Measurements from ENCODE around the gene SCP2D1.
A peak's percentile ranks its signal among the peaks of the same experiment; 100 is the strongest.

SCP2D1 gene

GRCh38 chr20:18813483-18813882, at the start of gene SCP2D1:
Gene SCP2D1, plus strand, starts transcription at chr20:18813783. Its CDS starts 33 bp downstream, at chr20:18813816.
- DNase-seq (ENCODE audit: low read depth): no peak
- no peak within 1 kb of the TSS for H3K4me3 ChIP-seq (ENCODE audit: low read length)
- TF ChIP-seq CTCF (IDR thresholded peaks at IDR 0.05; ENCODE audit: insufficient read depth, low read depth, low read length, missing control alignments): no peak

GRCh38 chr20:18767676-18768075, 45.9 kb upstream of the SCP2D1 start:
- no peak for TF ChIP-seq CTCF (IDR thresholded peaks at IDR 0.05; ENCODE audit: insufficient read depth, low read depth, low read length, missing control alignments)
- peak; percentile 7 for DNase-seq (ENCODE audit: low read depth)
- H3K4me3 ChIP-seq (ENCODE audit: low read length): no peak overlapping the region

GRCh38 chr20:18773566-18773965, 40.0 kb upstream of the SCP2D1 start:
- no peak overlapping the region for H3K4me3 ChIP-seq (ENCODE audit: low read length)
- DNase-seq (ENCODE audit: low read depth): peak; percentile 12
- no peak for TF ChIP-seq CTCF (IDR thresholded peaks at IDR 0.05; ENCODE audit: insufficient read depth, low read depth, low read length, missing control alignments)

GRCh38 chr20:18774207-18774606, 39.4 kb upstream of the SCP2D1 start:
- no peak for DNase-seq (ENCODE audit: low read depth)
- H3K4me3 ChIP-seq (ENCODE audit: low read length): no peak overlapping the region
- no peak for TF ChIP-seq CTCF (IDR thresholded peaks at IDR 0.05; ENCODE audit: insufficient read depth, low read depth, low read length, missing control alignments)

GRCh38 chr20:18775633-18776032, 38.0 kb upstream of the SCP2D1 start:
- TF ChIP-seq CTCF (IDR thresholded peaks at IDR 0.05; ENCODE audit: insufficient read depth, low read depth, low read length, missing control alignments): no peak
- H3K4me3 ChIP-seq (ENCODE audit: low read length): no peak overlapping the region
- no peak for DNase-seq (ENCODE audit: low read depth)

- no peak for TF ChIP-seq CTCF (IDR thresholded peaks at IDR 0.05; ENCODE audit: insufficient read depth, low read depth, low read length, missing control alignments)
- no peak overlapping the region for H3K4me3 ChIP-seq (ENCODE audit: low read length)
- DNase-seq (ENCODE audit: low read depth): no peak
These were observed 34.7 kb upstream of the SCP2D1 start for GRCh38 chr20:18778690-18779392.

Data from epithelial cell of esophagus (primary cell).